Ovary (tissue), 3 donors: Measurements from ENCODE around the gene GATAD2A.

ENCODE experiments used
- CTCF ChIP-seq, 3 donors: fragments of 450-650 bp in 2 of 3; fragments of 200-600 bp in 1 of 3; IDR thresholded peaks; one replicate each; pipeline versions ENCODE4 v1.5.1 to v1.8.0; 2016 to 2022; ENCODE audit warnings: antibody characterized with exemption in 3 of 3, mild to moderate bottlenecking in 1 of 3
- POLR2A ChIP-seq: fragments of 450-650 bp; IDR thresholded peaks from one replicate; pipeline ENCODE4 v1.6.1; 2017; ENCODE audit warnings: antibody characterized with exemption, mild to moderate bottlenecking, moderate library complexity
- donor health status: DM: no; HTN: no; CAD: no.

- TF ChIP-seq CTCF (IDR thresholded peaks at IDR 0.05) (no peak), POLR2A (no peak)
These were observed 2.0 kb upstream of the GATAD2A start for GRCh38 chr19:19403373-19403901.
